NCI-H1930 (cell line): Measurements from ENCODE around the gene FAM171A1.

Source experiments
- DNase-seq, 2 experiments: peaks; one replicate each; lab custom pipeline; 2025; lab: John Stamatoyannopoulos, UW

The FAM171A1 gene

DNA sequence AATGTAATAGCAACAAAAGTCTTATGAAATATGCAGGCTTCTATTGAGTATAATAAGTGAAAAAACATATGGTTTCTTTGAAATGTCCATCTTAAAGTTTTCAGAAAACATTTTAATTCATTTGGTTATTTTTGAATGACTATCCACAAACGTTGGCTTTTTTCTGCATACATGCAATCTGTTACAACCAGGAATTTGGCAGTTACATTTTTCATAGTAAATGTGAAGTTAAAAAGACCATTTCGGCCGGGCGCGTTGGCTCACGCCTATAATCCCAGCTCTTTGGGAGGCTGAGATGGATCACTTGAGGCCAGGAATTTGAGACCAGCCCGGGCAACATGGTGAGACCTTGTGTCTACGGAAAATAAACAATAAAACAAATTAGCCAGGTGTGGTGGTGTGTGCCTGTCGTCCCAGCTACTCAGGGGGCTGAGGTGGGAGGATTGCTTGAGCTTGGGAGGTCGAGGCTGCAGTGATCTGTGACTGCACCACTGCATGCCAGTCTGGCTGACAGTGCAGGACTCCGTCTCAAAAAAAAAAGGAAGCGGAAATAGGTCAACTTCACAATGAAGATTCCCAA lies 128.7 kb downstream of the FAM171A1 start:
- DNase-seq: no peak

- DNase-seq: no peak
Observed at GRCh38 chr10:15241306-15241705, 129.8 kb downstream of the FAM171A1 start.

DNA sequence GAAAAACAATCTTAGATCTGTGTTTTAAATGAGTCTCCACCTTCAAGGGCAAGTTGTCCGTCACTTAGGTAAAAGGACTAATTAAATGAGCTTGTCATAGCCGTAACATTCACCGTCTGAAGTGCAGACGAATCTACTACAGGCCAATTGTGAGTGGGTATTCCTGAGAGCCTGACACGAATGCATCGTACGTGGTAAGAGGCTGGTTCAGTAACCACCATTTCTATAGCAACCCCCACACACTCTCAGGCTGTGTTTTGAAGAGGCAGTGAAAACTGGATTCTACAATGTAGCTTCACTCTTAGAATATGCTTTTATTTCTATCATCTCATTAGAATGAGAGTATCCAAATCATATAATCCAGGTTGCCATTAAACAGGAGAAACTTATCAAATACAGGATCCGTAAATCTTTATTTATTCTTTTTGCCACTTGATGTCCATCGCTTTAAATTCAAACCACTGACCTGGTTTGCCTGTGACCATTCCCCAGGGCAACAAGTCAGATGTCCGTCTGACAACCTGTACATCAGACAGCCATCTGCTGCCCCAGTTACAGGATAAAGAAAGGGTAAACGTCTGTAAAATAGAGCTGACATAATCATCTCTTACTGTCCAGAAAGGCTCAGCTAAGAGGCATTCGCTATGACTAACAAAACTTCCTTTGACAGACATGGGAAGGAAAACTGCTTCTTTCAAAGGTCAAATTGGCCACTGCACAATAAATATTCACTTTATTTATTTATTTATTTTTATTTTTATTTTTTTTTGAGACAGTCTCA lies 132.3 kb downstream of the FAM171A1 start:
- no peak for DNase-seq

- DNase-seq: no peak
Observed at GRCh38 chr10:15237351-15237750, 133.7 kb downstream of the FAM171A1 start.

DNA sequence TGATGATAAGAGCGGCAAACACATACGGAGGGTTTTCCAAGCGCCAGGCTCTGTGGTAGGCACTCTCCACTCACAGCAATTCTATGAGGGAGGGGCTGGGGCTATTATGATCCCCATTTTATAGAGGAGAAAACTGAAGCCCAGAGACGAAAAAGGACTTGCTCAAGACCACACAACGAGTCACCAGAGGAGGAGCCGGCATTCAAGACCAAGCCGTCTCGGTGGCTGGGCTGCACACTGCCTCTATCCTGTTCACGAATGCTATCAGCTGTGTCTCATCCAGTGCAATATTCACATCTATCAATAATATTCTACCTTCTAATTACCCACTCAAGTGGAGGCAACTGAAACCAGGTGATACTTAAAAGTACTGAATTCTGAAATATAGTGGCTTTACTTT lies 134.7 kb downstream of the FAM171A1 start:
- DNase-seq: no peak

GRCh38 chr10:15232279-15232678 lies 138.8 kb downstream of the FAM171A1 start:
- no peak for DNase-seq

DNA sequence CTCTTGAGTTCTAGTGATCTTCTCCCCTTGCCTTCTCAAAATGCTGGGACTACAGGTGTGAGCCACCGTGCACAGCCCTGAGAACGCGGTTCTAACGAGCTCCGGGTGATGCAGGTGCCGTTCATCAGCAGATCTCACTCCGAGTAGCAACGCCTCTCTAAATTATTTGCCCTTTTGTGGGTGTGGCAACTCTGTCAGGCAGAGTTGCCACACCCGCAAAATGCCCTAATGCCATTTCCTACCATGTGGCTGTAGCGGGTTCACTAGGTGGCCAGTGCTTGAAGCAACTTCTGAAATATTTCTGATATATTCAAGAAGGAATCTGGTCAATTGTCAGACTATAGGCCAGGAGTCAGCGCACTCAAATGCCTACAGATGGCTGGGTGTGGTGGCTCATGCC lies 139.7 kb downstream of the FAM171A1 start:
- no peak for DNase-seq

GRCh38 chr10:15230257-15230656 lies 140.8 kb downstream of the FAM171A1 start:
- DNase-seq: no peak

GRCh38 chr10:15229268-15229667 lies 141.8 kb downstream of the FAM171A1 start:
- no peak for DNase-seq

DNA sequence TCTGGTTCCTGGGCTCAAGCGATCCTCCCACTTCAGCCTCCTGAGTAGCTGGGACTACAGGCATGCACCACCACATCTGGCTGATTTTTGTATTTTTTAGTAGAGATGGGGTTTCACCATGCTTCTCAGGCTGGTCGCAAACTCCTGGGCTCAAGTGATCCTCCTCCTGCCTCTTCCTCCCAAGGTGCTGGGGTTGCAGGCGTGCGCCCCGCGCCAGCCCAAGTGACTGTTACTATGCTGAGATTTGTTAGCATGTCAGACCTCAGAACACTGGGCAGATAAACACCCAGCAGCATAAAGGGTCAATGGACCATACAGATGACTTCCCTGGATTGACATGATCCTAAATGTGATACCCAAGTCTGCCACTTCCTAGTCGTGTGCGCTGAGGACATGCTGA lies 142.7 kb downstream of the FAM171A1 start:
- DNase-seq: no peak

DNA sequence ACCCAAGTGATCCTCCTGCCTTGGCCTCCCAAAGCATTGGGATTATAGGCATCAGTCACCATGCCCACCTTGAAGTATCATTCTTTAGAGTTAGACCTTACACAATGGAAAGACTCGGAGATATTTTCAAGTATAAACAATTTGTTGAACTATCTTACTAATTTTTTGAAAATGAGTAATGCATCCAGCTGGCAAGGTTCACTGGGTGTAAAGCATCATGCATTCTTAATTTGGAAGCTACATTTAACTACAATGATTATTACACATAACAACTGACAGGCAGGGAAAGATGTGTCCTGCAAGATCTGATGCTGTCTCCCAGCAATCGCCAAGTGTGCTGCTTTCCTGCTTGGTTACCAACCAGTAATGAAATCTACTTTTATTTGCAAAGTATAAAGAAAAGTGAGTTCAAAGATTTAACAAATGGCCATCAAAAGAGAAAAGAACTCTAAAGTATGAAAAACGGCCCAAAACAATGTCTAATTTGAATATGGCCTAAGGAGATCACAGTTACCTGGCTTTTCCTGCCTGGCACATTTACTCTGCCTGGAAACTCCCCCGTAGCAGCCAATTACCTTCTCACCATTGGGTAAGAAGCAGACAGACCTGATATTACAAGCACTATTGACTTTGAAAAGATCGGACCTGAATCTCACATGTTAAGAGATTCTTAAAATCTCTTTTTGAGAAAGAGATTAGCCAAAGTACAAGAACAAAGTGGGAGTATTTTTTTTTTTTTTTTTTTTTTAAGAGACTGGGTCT lies 143.3 kb downstream of the FAM171A1 start:
- no peak for DNase-seq

GRCh38 chr10:15225511-15225910 lies 145.6 kb downstream of the FAM171A1 start:
- DNase-seq: no peak

DNA sequence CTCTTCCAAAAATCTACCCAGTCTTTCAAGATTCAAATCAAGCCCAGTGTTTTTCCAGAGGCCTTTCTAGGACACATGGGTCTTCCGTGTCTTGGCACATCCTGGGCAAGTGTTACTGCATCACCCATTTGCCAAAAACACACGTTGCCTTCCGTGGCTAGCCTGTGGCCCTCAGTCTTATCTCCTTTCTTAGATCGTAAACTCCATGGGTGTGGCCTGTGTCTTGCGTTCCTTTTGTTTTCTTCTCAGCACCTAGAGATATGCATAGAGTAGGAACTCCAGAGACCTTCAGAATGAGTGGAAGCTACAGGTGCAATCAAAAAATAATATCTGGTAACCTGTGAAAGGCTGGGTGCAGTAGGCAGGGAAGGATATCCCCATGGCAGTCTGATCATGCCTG lies 146.1 kb downstream of the FAM171A1 start:
- DNase-seq: no peak

GRCh38 chr10:15223174-15223573 lies 147.9 kb downstream of the FAM171A1 start:
- no peak for DNase-seq

DNA sequence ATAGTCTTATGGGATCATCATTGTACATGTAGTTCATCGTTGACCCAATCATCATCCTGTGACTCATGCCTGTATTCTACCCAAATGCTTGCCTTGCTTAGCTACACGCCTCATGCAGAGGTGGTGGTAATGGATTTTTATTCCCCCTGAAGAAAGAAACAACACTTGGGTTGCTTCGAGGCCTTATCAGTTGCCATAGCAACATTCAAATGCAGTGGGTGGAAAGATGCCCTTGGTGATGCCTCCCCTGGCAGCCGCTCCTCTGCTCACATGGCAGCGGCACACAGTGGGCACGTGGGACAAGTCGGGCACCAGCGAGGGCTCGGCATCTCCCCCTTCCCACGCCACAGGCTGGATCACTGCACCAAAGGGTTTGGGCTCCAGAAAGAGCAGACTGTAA lies 148.6 kb downstream of the FAM171A1 start:
- no peak for DNase-seq

- no peak for DNase-seq
Observed at GRCh38 chr10:15220445-15220844, 150.6 kb downstream of the FAM171A1 start.

DNA sequence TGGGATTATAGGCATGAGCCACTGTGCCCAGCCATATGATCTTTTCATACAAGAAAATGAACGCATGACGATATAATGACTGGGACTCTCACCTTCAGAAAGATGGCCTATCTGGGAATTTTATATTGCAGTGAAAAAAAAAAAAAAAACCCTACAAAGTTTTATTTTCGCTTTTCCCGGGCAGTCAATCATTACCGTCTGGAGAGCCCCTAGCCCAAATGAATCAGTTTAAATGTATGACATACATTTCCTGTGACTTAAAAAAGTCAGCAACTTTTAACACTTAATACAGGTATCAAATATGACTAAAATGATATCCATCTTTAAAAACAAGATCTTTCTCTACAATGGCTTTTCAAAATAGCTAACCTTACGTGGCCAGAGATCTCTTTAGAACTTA lies 154.4 kb downstream of the FAM171A1 start:
- DNase-seq: no peak

- no peak for DNase-seq
Observed at GRCh38 chr10:15214237-15214636, 156.9 kb downstream of the FAM171A1 start.

DNA sequence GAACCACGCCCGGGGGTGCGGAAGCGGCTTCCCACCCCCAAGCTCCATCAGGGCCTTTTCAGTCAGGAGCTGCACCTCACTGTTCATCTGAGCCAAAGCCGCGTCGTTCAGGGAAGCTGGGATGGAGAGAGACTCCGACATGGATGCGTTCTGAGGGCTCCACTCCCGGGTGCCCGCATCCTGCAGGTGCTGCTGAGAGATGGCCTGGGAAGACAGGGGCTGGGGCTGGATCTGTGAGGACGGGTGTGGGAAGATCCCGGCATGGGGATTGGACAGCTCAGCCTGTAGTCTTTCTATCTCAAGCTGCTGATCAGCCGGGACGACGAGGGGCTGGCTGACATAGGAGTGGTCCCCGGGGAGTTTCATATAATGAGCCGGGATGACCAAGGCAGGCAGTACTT lies 157.6 kb downstream of the FAM171A1 start:
- DNase-seq: no peak

DNA sequence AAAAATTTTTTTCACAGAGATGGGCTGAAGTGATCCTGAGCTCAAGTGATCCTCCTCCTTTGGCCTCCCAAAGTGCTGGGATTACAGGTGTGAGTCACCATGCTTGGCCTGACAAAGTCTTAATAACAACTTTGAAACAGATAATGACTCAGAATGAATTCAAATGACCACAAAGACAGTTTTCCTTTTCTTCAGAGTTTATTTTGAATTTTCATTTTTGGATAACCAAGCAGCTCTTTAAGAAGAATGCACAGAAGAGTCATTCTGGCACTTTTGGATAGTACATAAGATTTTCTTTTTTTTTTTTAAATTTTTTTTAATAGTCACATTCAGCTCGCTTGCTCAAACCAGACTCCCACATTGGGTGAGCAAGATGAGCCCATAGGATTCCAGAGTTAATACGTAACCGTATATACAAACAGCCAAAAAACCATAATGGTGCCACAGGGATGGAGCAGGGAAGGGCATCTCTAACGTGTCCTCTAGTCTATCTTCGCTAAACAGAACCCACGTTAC lies 159.6 kb downstream of the FAM171A1 start:
- no peak for DNase-seq

DNA sequence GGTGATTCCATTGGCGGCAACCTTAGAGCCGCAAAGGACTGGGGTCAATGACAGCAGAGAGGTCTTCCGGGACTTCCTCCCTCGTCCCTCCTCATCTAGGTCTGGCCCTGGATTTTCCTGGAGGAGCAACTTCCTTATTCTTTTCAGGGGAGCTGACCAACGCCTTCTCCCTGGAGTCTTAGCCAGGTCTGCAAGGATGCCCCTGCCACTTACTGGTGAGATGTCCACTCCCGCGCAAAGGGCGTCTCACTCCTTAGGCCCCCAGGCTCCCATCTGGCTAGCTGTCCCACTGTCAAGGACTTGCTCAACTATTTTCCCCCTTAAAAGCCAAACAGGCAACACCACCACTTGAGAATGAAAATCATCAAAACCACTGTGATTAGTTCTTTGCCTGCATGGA lies 160.6 kb downstream of the FAM171A1 start:
- DNase-seq: no peak

DNA sequence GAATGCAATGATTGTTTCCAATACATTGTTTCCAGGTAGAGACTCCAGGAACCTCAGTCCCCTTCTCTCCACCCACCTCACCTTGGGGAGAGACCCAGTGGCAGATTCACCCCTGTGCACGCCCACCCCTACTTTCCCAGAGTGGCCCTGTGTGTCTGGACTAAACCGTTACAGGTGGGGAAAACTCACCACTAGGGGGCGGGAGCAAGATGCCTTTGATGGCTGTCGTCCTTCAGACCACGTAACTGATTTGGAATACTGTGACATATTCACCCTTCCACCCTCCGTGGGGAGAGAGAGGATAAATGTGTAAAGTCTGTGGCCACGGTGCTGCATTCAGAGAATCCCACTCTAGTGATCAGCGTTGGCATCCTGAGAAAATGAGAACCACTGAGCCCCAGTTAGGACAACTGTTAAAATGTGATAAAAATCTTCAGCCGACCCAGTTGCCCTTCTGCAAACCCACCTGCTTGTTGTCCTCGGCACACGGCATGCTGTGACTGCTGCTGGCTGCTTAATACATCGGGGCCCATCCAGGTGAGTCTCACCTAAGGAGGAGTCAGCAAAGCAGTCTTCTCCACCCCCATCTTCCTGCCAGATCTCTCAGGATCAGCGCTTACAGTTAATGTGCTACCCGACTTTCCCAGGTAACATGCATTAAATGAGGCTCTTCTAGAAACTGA lies 161.1 kb downstream of the FAM171A1 start:
- DNase-seq: peak in 1 of 2 experiments; percentile 20
